GM12878 (cell line): ENCODE data around the gene PKLR. TPM values are rescaled to one million over a fixed set of nuclear protein-coding genes. Genes with fewer than 3 reads are reported as not detected.

Experiments
- E2F4 ChIP-seq: IDR thresholded peaks from 2 replicates; pipeline ENCODE4 v1.6.1; 2012; ENCODE audit warnings: low read depth, low read length, improper control_type of control experiment
- E4F1 ChIP-seq: fragments of 450-650 bp; IDR thresholded peaks from 2 replicates; pipeline ENCODE4 v1.6.1; 2018; ENCODE audit warnings: borderline replicate concordance, mild to moderate bottlenecking; ENCODE audit not compliant: partially characterized antibody
- NFYB ChIP-seq: IDR thresholded peaks from 2 replicates; pipeline ENCODE4 v1.6.1; 2011; ENCODE audit warnings: low read depth, mild to moderate bottlenecking, low read length, improper control_type of control experiment, moderate library complexity; ENCODE audit not compliant: insufficient read depth
- USF2 ChIP-seq: IDR thresholded peaks from 2 replicates; pipeline ENCODE4 v1.6.1; 2011; ENCODE audit warnings: low read depth, low read length, improper control_type of control experiment, borderline replicate concordance
- polyA plus RNA-seq, 11 experiments: library from polyadenylated mRNA; depleted of rRNA in 4 of 11; unstranded in 6 of 11; stranded (reverse) in 5 of 11; fragments of >200 nt; fragmentation: Nextera tagmentation in 4 of 11; fragmentation: Illumina TruSeq in 1 of 11; extraction: Ambion mirVana in 4 of 11; extraction: Trizol in 1 of 11; gene quantifications; 1 replicate in 1 of 11; 2 replicates in 10 of 11; pipeline versions ENCODE4 v1.2.1 to v1.2.3, GENCODE V29; 2011 to 2016; ENCODE audit warnings: inconsistent platforms in 2 of 11, missing spikeins in 2 of 11, low read depth in 1 of 11
- total RNA-seq, 4 experiments: library from RNA; depleted of rRNA in 3 of 4; stranded (reverse); fragments of >200 nt in 3 of 4; fragmentation: Illumina TruSeq in 1 of 4; extraction: Trizol in 1 of 4; gene quantifications; 2 replicates each; pipeline versions ENCODE4 v1.2.1 to v1.2.3, GENCODE V29; 2013 to 2021

The PKLR gene
- total and polyA plus RNA-seq, 10 of the 15 experiments (the other 5 are each of a cell fraction or from before 2014, with no cell fraction given) = 0.04 to 0.15 (median 0.08) TPM; not detected in 7

GRCh38 chr1:155277070-155277901 is 24.0 kb downstream of the PKLR start, which contains the start of gene HCN3 (continued):
- TF ChIP-seq NFYB (peak; percentile 67), USF2 (no peak), E2F4 (peak; percentile 97), E4F1 (no peak)
